IMR-90 (cell line): ENCODE measurements around the gene ASB14. TPM values are rescaled to one million over a fixed set of nuclear protein-coding genes. Genes with fewer than 3 reads are reported as not detected.

Source experiments
- ATAC-seq: fragments of 200-7000 bp; cut with Tn5 transposase; 2 replicates; pipeline ENCODE4 v1.9.1; 2020; ENCODE audit warnings: low read depth, mild to moderate bottlenecking, moderate library complexity
- BruUV-seq: library from RNA; stranded (reverse); fragments of 400-500 nt; replicated peaks from 2 replicates; lab custom pipeline; 2021; lab: Mats Ljungman, UMichigan
- CTCF ChIA-PET: fragments of 300-600 bp; formaldehyde crosslinking; extraction: SDS; loops from one replicate; lab custom pipeline; 2021; ENCODE audit warnings: antibody characterized with exemption; lab: Yijun Ruan, JAX
- POLR2A ChIA-PET: fragments of 300-600 bp; sonication (Branson Sonifier 250); formaldehyde crosslinking; loops from one replicate; lab custom pipeline; 2022; ENCODE audit warnings: antibody characterized with exemption; ENCODE audit not compliant: unreplicated experiment; lab: Charles Lee
- DNase-seq: peaks from one replicate; pipeline ENCODE4 v3.0.0; 2013
- H2AFZ ChIP-seq: replicated peaks from 2 replicates; pipeline ENCODE3; 2013; ENCODE audit warnings: low read length, mild to moderate bottlenecking; ENCODE audit not compliant: poor library complexity
- H2AK5ac ChIP-seq: 2 replicates; pipeline ENCODE4 v1.6.1; 2013; ENCODE audit warnings: low read depth, low read length, inconsistent platforms
- H2AK9ac ChIP-seq: replicated peaks from 2 replicates; pipeline ENCODE3; 2013; ENCODE audit warnings: mild to moderate bottlenecking, low read depth, low read length, moderate library complexity; ENCODE audit not compliant: poor library complexity
- H2BK120ac ChIP-seq: 2 replicates; pipeline ENCODE4 v1.6.1; 2013; ENCODE audit warnings: low read depth, low read length, inconsistent platforms
- H2BK15ac ChIP-seq: 3 replicates; pipeline ENCODE4 v1.6.1; 2013; ENCODE audit warnings: low read depth, low read length, inconsistent platforms
- H2BK20ac ChIP-seq: 2 replicates; pipeline ENCODE4 v1.6.1; 2013; ENCODE audit warnings: low read depth, mild to moderate bottlenecking, inconsistent platforms, low read length, moderate library complexity
- H2BK5ac ChIP-seq: 2 replicates; pipeline ENCODE4 v1.6.1; 2013; ENCODE audit warnings: mild to moderate bottlenecking, low read depth, low read length, inconsistent platforms; ENCODE audit not compliant: poor library complexity, severe bottlenecking
- H3K14ac ChIP-seq: replicated peaks from 2 replicates; pipeline ENCODE4 v1.6.1; 2013; ENCODE audit warnings: low read depth, low read length, inconsistent platforms
- H3K18ac ChIP-seq: 2 replicates; pipeline ENCODE4 v1.6.1; 2013; ENCODE audit warnings: low read depth, low read length, control low read depth
- H3K23ac ChIP-seq: 2 replicates; pipeline ENCODE4 v1.6.1; 2013; ENCODE audit warnings: low read depth, low read length, inconsistent platforms
- H3K27ac ChIP-seq: 2 replicates; pipeline ENCODE4 v1.5.1; 2013; ENCODE audit warnings: mild to moderate bottlenecking, control low read depth, low read length; ENCODE audit not compliant: insufficient read depth
- H3K27me3 ChIP-seq: 2 replicates; pipeline ENCODE4 v1.6.1; 2013; ENCODE audit warnings: low read length; ENCODE audit not compliant: control insufficient read depth, insufficient read depth
- H3K36me3 ChIP-seq: 2 replicates; pipeline ENCODE4 v1.6.1; 2013; ENCODE audit warnings: low read length, mixed read lengths; ENCODE audit not compliant: control insufficient read depth, insufficient read depth
- H3K4ac ChIP-seq: 2 replicates; pipeline ENCODE4 v1.6.1; 2013; ENCODE audit warnings: low read depth, low read length, inconsistent platforms
- H3K4me1 ChIP-seq: 2 replicates; pipeline ENCODE4 v1.6.1; 2013; ENCODE audit warnings: low read length, mixed read lengths; ENCODE audit not compliant: control insufficient read depth, insufficient read depth
- H3K4me2 ChIP-seq: 2 replicates; pipeline ENCODE4 v1.6.1; 2013; ENCODE audit warnings: low read depth, mild to moderate bottlenecking, control low read depth, low read length, moderate library complexity
- H3K4me3 ChIP-seq: 2 replicates; pipeline ENCODE4 v1.5.1; 2013; ENCODE audit warnings: low read depth, mild to moderate bottlenecking, control low read depth, low read length, moderate library complexity; ENCODE audit not compliant: insufficient read depth
- H3K56ac ChIP-seq: 2 replicates; pipeline ENCODE4 v1.6.1; 2013; ENCODE audit warnings: low read length, inconsistent platforms; ENCODE audit not compliant: insufficient read depth; ENCODE audit errors: extremely low read depth
- H3K79me1 ChIP-seq, 2 experiments: 2 replicates each; pipeline ENCODE4 v1.6.1; 2013; ENCODE audit warnings: low read length in 2 of 2, inconsistent platforms in 1 of 2, low read depth in 1 of 2
- H3K9ac ChIP-seq: 2 replicates; pipeline ENCODE4 v1.6.1; 2013; ENCODE audit warnings: low read depth, low read length, control low read depth
- H3K9me1 ChIP-seq: 2 replicates; pipeline ENCODE4 v1.6.1; 2013; ENCODE audit warnings: low read length, inconsistent platforms; ENCODE audit not compliant: insufficient read depth
- H3K9me3 ChIP-seq: 2 replicates; pipeline ENCODE4 v1.6.1; 2013; ENCODE audit warnings: low read length; ENCODE audit not compliant: control insufficient read depth, insufficient read depth
- H4K20me1 ChIP-seq: 2 replicates; pipeline ENCODE4 v1.6.1; 2013; ENCODE audit warnings: low read length, inconsistent platforms; ENCODE audit not compliant: insufficient read depth
- H4K5ac ChIP-seq: 2 replicates; pipeline ENCODE4 v1.6.1; 2013; ENCODE audit warnings: mild to moderate bottlenecking, low read depth, low read length, control low read depth
- H4K8ac ChIP-seq, 2 experiments: 2 replicates each; pipeline ENCODE4 v1.6.1; 2013; ENCODE audit warnings: low read depth in 2 of 2, low read length in 2 of 2, control low read depth in 1 of 2, inconsistent platforms in 1 of 2
- H4K91ac ChIP-seq: 2 replicates; pipeline ENCODE4 v1.6.1; 2013; ENCODE audit warnings: low read depth, low read length, inconsistent platforms; ENCODE audit not compliant: insufficient read depth
- MXI1 ChIP-seq: IDR thresholded peaks from 2 replicates; pipeline ENCODE4 v1.6.1; 2012; ENCODE audit warnings: low read depth, mild to moderate bottlenecking, low read length, moderate library complexity, borderline replicate concordance
- NFE2L2 ChIP-seq: fragments of 150-350 bp; IDR thresholded peaks from 2 replicates; pipeline ENCODE4 v1.6.1; 2016; ENCODE audit warnings: low read depth, mild to moderate bottlenecking, low read length
- RAD21 ChIP-seq: IDR thresholded peaks from 2 replicates; pipeline ENCODE4 v1.6.1; 2012; ENCODE audit warnings: low read length, improper control_type of control experiment
- WGBS, 2 experiments: methylation state at CpG; one replicate each; pipeline versions ENCODE4 v1.1.5 to v1.1.7; 2013; ENCODE audit warnings: missing lambda C conversion rate in 2 of 2; ENCODE audit not compliant: insufficient read length in 1 of 2; ENCODE audit errors: extremely low coverage in 2 of 2; 5-methylcytosine and 5-hydroxymethylcytosine counted together
- dilution Hi-C: fragments of 300-500 bp; cut with HindIII; formaldehyde crosslinking; loops from one replicate; pipeline ENCODE4 v1.14.3; 2018; ENCODE audit warnings: low sequenced_read_pairs; ENCODE audit not compliant: unreplicated experiment
- in situ Hi-C: fragments of 300-500 bp; cut with MboI; formaldehyde crosslinking; loops from 3 replicates; pipeline ENCODE4 v1.14.3; 2019; ENCODE audit warnings: low sequenced_read_pairs, inconsistent platforms, mixed read lengths
- intact Hi-C: fragments of 100-400 bp; cut with micrococcal nuclease; formaldehyde crosslinking; loops from 2 replicates; pipeline ENCODE4 v1.10.0; 2022
- polyA plus RNA-seq, 3 experiments: library from polyadenylated mRNA; depleted of rRNA; stranded (reverse); fragments of >200 nt; gene quantifications; 2 replicates each; pipeline ENCODE4 v1.2.3, GENCODE V29; 2012; ENCODE audit warnings: low replicate concordance in 1 of 3
- total RNA-seq: library from RNA; depleted of rRNA; stranded (reverse); fragments of >200 nt; gene quantifications from 2 replicates; pipeline ENCODE4 v1.2.3, GENCODE V29; 2012

ASB14 gene
- total and polyA plus RNA-seq, 2 of the 4 experiments (the other 2 are of a cell fraction) = not detected

GRCh38 chr3:57261929-57262328, 30.6 kb downstream of the ASB14 start:
- Histone ChIP-seq H3K9me3 (no peaks in the 10 kb centered on the region), H3K14ac (no peak overlapping the region), H2AK5ac (no peak overlapping the region), H2BK120ac (no peak overlapping the region), H3K9ac (no peak overlapping the region), H3K79me1 (no peaks in the 10 kb centered on the region; a peak in 1 of 4 replicates), H4K5ac (no peak overlapping the region), H4K20me1 (no peaks in the 10 kb centered on the region), H3K4ac (no peak overlapping the region), H3K9me1 (no peaks in the 10 kb centered on the region), H3K56ac (no peak overlapping the region), H3K4me2 (no peak overlapping the region), H3K4me3 (no peak overlapping the region), H3K4me1 (no peaks in the 10 kb centered on the region), H2AFZ (no peak overlapping the region), H3K27ac (no peak overlapping the region), H4K91ac (no peak overlapping the region), H3K27me3 (no peaks in the 10 kb centered on the region), H2BK20ac (no peak overlapping the region), H2AK9ac (no peak overlapping the region), H3K23ac (no peak overlapping the region), H3K18ac (no peak overlapping the region), H2BK5ac (no peak overlapping the region), H4K8ac (no peak overlapping the region), H2BK15ac (no peak overlapping the region), H3K36me3 (peaks cover 22% of the 10 kb centered on the region)
- ChIA-PET CTCF (no interaction called here), POLR2A (no interaction called here)
- dilution Hi-C loops = no loop called here
- no peak for ATAC-seq
- in situ Hi-C loops = no loop called here
- no CpG with 5 or more reads among the region's 3 CpGs for WGBS, 2 experiments
- no peak for DNase-seq
- BruUV-seq = no TSS peak
- no peak for TF ChIP-seq NFE2L2
- no peak for TF ChIP-seq MXI1
- no peak for TF ChIP-seq RAD21
- intact Hi-C loops = loop anchor here (10.0 kb wide), 1 partner anchor 783 kb away; no protein-coding TSS in a partner anchor
